ENCODE results near the gene CDKN2B.

The CDKN2B gene

DNA sequence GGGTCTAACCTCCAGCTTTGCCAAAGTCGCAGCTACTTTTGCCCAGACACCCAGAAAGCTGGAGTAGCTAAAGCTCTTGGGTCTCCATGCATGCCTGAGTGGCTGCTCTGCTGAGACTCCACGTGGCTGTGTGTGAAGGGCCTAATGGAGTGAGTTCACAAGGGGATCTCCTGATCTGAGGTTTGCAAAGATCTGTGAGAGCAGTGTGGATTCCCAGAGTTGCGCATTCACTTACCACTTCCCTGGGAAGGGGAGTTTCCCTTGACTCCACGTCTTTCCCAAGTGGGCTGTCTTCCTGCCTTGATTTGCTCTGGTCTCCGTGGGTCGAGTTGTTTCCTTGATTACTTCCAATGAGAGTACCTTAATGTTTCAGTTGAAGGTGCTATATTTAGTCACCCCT lies 17.6 kb upstream of the CDKN2B start:
- Mint-ChIP-seq H3K4me3 (no peak overlapping the region), H3K27me3 (ENCODE audit: low read depth) (peaks cover 3% of the 10 kb centered on the region)

DNA sequence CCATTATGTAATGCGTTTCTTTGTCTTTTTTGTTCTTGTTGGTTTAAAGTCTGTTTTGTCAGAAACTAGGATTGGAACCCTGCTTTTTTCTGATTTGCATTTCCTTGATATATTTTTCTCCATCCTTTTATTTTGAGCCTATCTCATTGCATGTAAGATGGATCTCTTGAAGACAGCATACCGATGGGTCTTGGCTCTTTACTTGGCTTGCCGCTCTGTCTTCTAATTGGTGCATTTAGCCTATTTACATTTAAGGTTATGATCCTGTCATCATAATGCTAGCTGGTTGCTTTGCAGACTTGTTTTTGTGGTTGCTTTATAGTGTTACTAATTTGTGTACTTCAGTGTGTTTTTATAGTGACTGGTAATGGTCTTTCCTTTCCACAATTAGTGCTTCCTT lies 13.3 kb upstream of the CDKN2B start:
- TF ChIP-seq, protein P1, sequence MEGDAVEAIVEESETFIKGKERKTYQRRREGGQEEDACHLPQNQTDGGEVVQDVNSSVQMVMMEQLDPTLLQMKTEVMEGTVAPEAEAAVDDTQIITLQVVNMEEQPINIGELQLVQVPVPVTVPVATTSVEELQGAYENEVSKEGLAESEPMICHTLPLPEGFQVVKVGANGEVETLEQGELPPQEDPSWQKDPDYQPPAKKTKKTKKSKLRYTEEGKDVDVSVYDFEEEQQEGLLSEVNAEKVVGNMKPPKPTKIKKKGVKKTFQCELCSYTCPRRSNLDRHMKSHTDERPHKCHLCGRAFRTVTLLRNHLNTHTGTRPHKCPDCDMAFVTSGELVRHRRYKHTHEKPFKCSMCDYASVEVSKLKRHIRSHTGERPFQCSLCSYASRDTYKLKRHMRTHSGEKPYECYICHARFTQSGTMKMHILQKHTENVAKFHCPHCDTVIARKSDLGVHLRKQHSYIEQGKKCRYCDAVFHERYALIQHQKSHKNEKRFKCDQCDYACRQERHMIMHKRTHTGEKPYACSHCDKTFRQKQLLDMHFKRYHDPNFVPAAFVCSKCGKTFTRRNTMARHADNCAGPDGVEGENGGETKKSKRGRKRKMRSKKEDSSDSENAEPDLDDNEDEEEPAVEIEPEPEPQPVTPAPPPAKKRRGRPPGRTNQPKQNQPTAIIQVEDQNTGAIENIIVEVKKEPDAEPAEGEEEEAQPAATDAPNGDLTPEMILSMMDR (IDR thresholded peaks at IDR 0.05; ENCODE audit: unreplicated experiment in 3 of 3) = no peak
- Mint-ChIP-seq H3K27me3 (ENCODE audit: low read depth) (peaks cover 10% of the 10 kb centered on the region), H3K4me1 (no peaks in the 10 kb centered on the region), H3K9me3 (peaks cover 3% of the 10 kb centered on the region), H3K36me3 (ENCODE audit: low read depth) (no peaks in the 10 kb centered on the region), H3K27ac (no peak overlapping the region), H3K4me3 (no peak overlapping the region)

More for the DNA sequence above, 17.6 kb upstream of the CDKN2B start:
- no peaks in the 10 kb centered on the region for H3K9me3 Mint-ChIP-seq
- no peaks in the 10 kb centered on the region for H3K36me3 Mint-ChIP-seq (ENCODE audit: low read depth)
- TF ChIP-seq, protein P1 (IDR thresholded peaks at IDR 0.05; ENCODE audit: unreplicated experiment in 3 of 3) = no peak
- H3K4me1 Mint-ChIP-seq = no peaks in the 10 kb centered on the region
- H3K27ac Mint-ChIP-seq = no peak overlapping the region

DNA sequence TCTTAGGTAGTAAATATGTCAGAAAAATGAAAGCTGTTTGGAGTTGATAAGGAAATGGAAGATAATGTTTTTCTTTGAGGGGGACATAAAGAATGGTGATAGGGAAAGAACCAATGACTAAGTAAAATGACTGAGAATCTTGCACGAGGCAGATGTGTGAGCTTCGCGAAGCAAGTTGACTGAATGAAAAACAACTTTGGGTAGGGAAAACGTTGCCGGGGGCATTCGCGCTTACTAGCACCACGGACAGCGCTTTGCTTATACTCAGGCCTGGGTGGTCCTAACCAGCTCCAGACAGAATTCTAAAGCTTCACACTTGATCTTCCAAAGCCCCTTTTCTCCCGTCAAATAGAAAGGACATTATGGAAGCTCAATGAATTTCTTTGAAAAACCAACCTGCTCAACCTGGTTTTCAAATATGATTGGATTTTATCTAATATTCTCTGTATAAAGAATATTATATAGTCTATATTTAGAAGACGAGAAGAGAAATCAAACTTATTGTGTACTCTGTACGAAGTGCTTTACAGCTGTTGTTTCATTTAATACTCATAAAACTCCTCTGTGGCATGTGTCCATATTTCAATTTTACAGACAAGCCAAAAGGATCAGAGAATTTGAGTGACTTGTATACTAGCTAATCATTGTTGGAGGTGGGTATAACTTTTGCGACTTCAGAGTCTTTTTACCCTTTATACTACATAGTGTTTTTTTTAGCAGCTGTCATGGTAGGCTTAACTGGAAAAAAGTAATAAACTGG lies 1.9 kb upstream of the CDKN2B start:
- Mint-ChIP-seq H3K4me3 (peak overlapping the region in 1 of 3 experiments; percentile 15), H3K36me3 (ENCODE audit: low read depth) (no peaks in the 10 kb centered on the region), H3K4me1 (peaks cover 9% of the 10 kb centered on the region), H3K9me3 (no peaks in the 10 kb centered on the region), H3K27ac (no peak overlapping the region), H3K27me3 (ENCODE audit: low read depth) (peaks cover 53% of the 10 kb centered on the region)
- TF ChIP-seq, protein P1 (IDR thresholded peaks at IDR 0.05; ENCODE audit: unreplicated experiment in 3 of 3) = no peak

GRCh38 chr9:22009506-22009867 lies 382 bp upstream of the CDKN2B start:
- Mint-ChIP-seq H3K27ac (no peak overlapping the region), H3K9me3 (no peaks in the 10 kb centered on the region), H3K27me3 (ENCODE audit: low read depth) (peaks cover 68% of the 10 kb centered on the region), H3K4me1 (peaks cover 9% of the 10 kb centered on the region), H3K4me3 (peak overlapping the region; percentile 83 to 98 (median 89)), H3K36me3 (ENCODE audit: low read depth) (no peaks in the 10 kb centered on the region)
- TF ChIP-seq, protein P1 (IDR thresholded peaks at IDR 0.05; ENCODE audit: unreplicated experiment in 3 of 3) = no peak

DNA sequence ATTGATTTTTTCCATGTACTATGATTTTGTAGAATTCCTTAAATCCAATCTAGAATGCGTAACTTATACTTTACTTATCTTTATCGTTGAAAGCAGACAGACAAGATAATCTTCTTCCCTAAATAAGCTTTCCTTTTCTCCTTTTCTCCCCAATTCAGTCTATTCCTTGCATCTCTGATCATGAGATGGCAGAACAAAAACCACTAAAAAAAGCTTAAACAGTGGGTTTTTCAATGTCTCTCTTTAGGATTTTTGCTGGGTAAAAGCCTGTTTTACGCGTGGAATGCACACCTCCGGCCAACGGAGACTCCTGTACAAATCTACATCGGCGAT lies 755 bp downstream of the CDKN2B start:
- Mint-ChIP-seq H3K4me3 (peak overlapping the region; percentile 57 to 98 (median 81)), H3K27ac (no peak overlapping the region), H3K9me3 (no peaks in the 10 kb centered on the region), H3K36me3 (ENCODE audit: low read depth) (no peaks in the 10 kb centered on the region), H3K4me1 (peaks cover 9% of the 10 kb centered on the region), H3K27me3 (ENCODE audit: low read depth) (peaks cover 80% of the 10 kb centered on the region)
- TF ChIP-seq, protein P1 (IDR thresholded peaks at IDR 0.05; ENCODE audit: unreplicated experiment in 3 of 3) = no peak

Data from nephron (organoid).